ENCODE measurements around the gene CGB1.
"Not testable (repeated sequence)": the region's sequence is repeated elsewhere in the genome, so short reads cannot be mapped to it uniquely, and the experiment has no call there.

Gene CGB1

GRCh38 chr19:49057636-49058234 lies 21.0 kb upstream of the CGB1 start, which contains the start of gene CGB7:
Gene CGB7 (minus strand): TSS chr19:49057749. CDS start chr19:49055375, 2,374 bp downstream.
- peak; percentile 67 for DNase-seq

- DNase-seq, result not testable (repeated sequence)
These were observed 20.4 kb upstream of the CGB1 start for GRCh38 chr19:49056902-49057596.

GRCh38 chr19:49056101-49056901 lies 19.6 kb upstream of the CGB1 start:
- no peak for DNase-seq

GRCh38 chr19:49050376-49051033 lies 13.8 kb upstream of the CGB1 start:
- DNase-seq, result peak; percentile 51

- not testable (repeated sequence) for DNase-seq
These were observed 13.1 kb upstream of the CGB1 start for GRCh38 chr19:49049834-49050233.

- DNase-seq, result not testable (repeated sequence)
These were observed 12.3 kb upstream of the CGB1 start, which contains the start of gene CGB8 for GRCh38 chr19:49049011-49049410. Gene CGB8 (minus strand): TSS chr19:49049111. CDS start chr19:49048739, 372 bp downstream.

- DNase-seq, result not testable (repeated sequence)
These were observed 6.9 kb upstream of the CGB1 start, which contains the start of gene CGB5 for GRCh38 chr19:49043548-49043947. Gene CGB5 (plus strand): TSS chr19:49043848. CDS start chr19:49044210, 362 bp downstream.

GRCh38 chr19:49042666-49043065 lies 6.0 kb upstream of the CGB1 start:
- not testable (repeated sequence) for DNase-seq

- DNase-seq, result no peak
These were observed 5.5 kb upstream of the CGB1 start for GRCh38 chr19:49042177-49042576.

- DNase-seq, result not testable (repeated sequence)
These were observed 3.0 kb upstream of the CGB1 start for GRCh38 chr19:49039736-49040135.

- peak; percentile 45 for DNase-seq
These were observed 2.0 kb upstream of the CGB1 start for GRCh38 chr19:49038557-49039276.

GRCh38 chr19:49038111-49038510 lies 1.4 kb upstream of the CGB1 start:
- not testable (repeated sequence) for DNase-seq

- peak; percentile 44 for DNase-seq
These were observed 4.9 kb downstream of the CGB1 start, which contains the start of gene CGB2 for GRCh38 chr19:49031642-49032301. Gene CGB2 (plus strand): TSS chr19:49031890. CDS start chr19:49032096, 206 bp downstream.

GRCh38 chr19:49030323-49030722 lies 6.4 kb downstream of the CGB1 start:
- not testable (repeated sequence) for DNase-seq

- not testable (repeated sequence) for DNase-seq
These were observed 6.9 kb downstream of the CGB1 start for GRCh38 chr19:49029749-49030148.

GRCh38 chr19:49028686-49029085 lies 8.0 kb downstream of the CGB1 start:
- not testable (repeated sequence) for DNase-seq

- DNase-seq, result not testable (repeated sequence)
These were observed 11.1 kb downstream of the CGB1 start for GRCh38 chr19:49025599-49025998.

GRCh38 chr19:49025088-49025487 lies 11.6 kb downstream of the CGB1 start:
- not testable (repeated sequence) for DNase-seq

- not testable (repeated sequence) for DNase-seq
These were observed 12.5 kb downstream of the CGB1 start, which contains the start of gene CGB3 for GRCh38 chr19:49024233-49024632. Gene CGB3 (minus strand): TSS chr19:49024333. CDS start chr19:49023971, 362 bp downstream.

GRCh38 chr19:49022116-49022515 lies 14.6 kb downstream of the CGB1 start:
- no peak for DNase-seq
